Mucosa of descending colon (tissue), 3 donors: ENCODE results near the gene EFNB2. TPM values are rescaled to one million over a fixed set of nuclear protein-coding genes. Genes with fewer than 3 reads are reported as not detected.

Source experiments
- ATAC-seq: fragments of 200-7000 bp; cut with Tn5 transposase; one replicate; pipeline ENCODE4 v1.9.1; 2020; ENCODE audit warnings: mild to moderate bottlenecking, moderate library complexity
- DNase-seq, 3 donors: peaks; one replicate each; pipeline ENCODE4 v3.0.0-alpha.2; 2020
- H3K36me3 ChIP-seq: fragments of 200-600 bp; one replicate; pipeline ENCODE4 v1.8.0; 2021; ENCODE audit warnings: low read depth, mild to moderate bottlenecking
- H3K4me1 ChIP-seq: fragments of 200-600 bp; one replicate; pipeline ENCODE4 v1.8.0; 2021; ENCODE audit warnings: low read depth, mild to moderate bottlenecking
- H3K4me3 ChIP-seq: fragments of 200-600 bp; one replicate; pipeline ENCODE4 v1.8.0; 2021; ENCODE audit warnings: mild to moderate bottlenecking
- H3K9me3 ChIP-seq: fragments of 200-600 bp; one replicate; pipeline ENCODE4 v1.8.0; 2021; ENCODE audit warnings: mild to moderate bottlenecking
- intact Hi-C, 2 donors: fragments of 100-400 bp; cut with DNase I in 1 of 2; cut with micrococcal nuclease in 1 of 2; formaldehyde crosslinking; loops; one replicate each; pipeline versions ENCODE4 v1.11.0 to v1.11.1; 2022; cut with DNase I, micrococcal nuclease
- total RNA-seq, 3 donors: library from RNA; stranded (reverse); fragmentation: NEBNext Ultra II Directional in 2 of 3; extraction: Animal tissue kit (Norgen Biotek cat#: 25700) in 2 of 3; gene quantifications; one replicate each; pipeline versions ENCODE4 v1.2.1 to v1.2.4, GENCODE V29; 2021 to 2023
- TF ChIP-seq, protein P1 (sequence below): fragments of 200-600 bp; IDR thresholded peaks from one replicate; pipeline ENCODE4 v1.8.0; 2022; ENCODE audit warnings: antibody characterized with exemption, mild to moderate bottlenecking
- donor health status: DM: no; HTN: no; CAD: no; lungs with moderate emphysema.
- donor health status: DM: no; HTN: no; CAD: no.
- donor health status: DM: no; HTN: yes; CAD: no.

EFNB2 gene
- total RNA-seq, 3 donors from 2014 or later: 48.8 to 92.6 (median 82.3) TPM

DNA sequence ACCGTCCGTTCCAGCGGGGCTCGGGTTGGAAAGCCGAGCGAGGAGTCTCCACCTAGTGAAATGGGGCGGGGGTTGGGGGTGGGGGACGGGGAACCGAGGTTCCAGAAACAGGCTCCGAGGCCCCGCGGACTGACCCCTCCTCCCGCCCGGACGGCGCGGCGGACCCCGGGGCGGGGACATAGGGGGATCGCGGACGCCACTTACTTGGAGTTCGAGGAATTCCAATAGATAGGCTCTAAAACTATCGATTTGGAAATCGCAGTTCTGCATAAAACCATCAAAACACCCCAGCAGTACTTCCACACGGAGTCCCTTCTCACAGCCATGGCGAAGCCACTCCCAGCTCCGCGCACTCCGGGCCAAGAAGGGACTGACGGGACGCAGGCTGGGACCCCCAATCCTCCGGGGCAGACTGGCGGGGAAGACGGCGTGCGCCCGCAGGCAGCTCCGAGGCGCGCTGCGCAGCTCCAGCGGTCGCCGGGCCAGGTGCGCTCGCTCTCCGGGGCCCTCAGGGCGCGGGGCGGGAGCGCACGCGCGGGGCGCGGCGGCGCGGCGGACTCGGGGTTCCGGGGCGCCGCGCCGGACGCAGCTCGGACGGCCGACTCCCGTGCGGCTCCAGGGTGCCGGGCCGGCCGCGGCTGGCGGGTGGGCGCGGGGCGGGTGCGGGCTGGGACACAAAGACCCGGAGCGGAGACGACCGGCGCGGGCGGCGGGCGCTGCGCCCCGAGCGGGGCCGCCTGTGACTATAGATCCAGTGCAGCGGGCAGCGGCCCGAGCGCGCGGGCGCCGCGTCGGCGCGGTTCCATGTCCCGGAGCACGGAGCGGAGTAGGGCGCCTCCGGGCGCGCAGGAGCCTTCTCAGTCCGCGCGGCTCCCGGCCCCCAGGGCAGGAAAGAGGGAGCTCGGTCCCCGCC, 567 bp downstream of the EFNB2 start:
- DNase-seq (peak in 2 of 3 donors; percentile 65), ATAC-seq (peak; percentile 6)
- intact Hi-C loops: loop anchor here in 1 of 2 donors (5.0 kb wide), 1 partner anchor 438 kb away; no protein-coding TSS in a partner anchor
- H3K36me3 ChIP-seq: no peaks in the 10 kb centered on the region
- peaks cover 13% of the 10 kb centered on the region for H3K4me1 ChIP-seq
- no peaks in the 10 kb centered on the region for H3K9me3 ChIP-seq
- TF ChIP-seq, protein P1, sequence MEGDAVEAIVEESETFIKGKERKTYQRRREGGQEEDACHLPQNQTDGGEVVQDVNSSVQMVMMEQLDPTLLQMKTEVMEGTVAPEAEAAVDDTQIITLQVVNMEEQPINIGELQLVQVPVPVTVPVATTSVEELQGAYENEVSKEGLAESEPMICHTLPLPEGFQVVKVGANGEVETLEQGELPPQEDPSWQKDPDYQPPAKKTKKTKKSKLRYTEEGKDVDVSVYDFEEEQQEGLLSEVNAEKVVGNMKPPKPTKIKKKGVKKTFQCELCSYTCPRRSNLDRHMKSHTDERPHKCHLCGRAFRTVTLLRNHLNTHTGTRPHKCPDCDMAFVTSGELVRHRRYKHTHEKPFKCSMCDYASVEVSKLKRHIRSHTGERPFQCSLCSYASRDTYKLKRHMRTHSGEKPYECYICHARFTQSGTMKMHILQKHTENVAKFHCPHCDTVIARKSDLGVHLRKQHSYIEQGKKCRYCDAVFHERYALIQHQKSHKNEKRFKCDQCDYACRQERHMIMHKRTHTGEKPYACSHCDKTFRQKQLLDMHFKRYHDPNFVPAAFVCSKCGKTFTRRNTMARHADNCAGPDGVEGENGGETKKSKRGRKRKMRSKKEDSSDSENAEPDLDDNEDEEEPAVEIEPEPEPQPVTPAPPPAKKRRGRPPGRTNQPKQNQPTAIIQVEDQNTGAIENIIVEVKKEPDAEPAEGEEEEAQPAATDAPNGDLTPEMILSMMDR: no peak
- peak overlapping the region; percentile 77 for H3K4me3 ChIP-seq

DNA sequence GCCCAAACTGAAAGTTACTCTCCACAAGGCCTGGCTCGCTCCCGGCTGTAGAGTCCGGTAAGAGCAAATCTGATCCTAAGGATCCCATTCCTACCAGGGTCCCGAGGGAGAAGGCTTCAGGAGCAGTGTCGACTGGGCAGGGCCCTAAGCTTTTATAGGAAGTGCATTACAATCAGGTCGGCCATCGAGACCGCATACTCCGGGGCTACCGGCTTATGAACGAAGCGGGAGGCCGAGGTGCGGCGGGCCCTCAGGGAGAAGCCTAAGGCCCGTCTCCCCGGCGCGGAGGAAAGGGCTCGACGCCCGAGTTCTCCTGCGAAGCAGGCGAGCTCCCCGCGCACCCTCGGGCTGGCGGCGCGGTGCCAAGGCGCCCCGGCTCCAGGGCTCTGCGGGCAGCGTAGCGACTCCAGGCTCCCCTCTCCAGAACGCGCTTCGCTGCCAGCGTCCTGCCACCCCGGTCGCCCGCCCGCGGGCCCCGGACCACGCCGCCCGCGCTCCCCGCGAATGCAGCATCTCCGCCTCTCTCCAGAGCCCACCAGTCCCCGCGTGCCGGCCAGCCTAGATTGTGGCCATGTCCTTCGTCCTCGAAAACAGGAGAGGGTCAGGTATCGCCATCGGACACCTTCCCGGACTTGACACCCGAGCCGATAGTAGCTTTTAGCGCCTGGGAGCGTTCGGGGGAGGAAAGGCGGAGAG, 1.4 kb downstream of the EFNB2 start:
- peak; percentile 62 to 71 (median 63) for DNase-seq
- Histone ChIP-seq H3K4me3 (peak overlapping the region; percentile 77), H3K4me1 (peaks cover 21% of the 10 kb centered on the region), H3K36me3 (no peaks in the 10 kb centered on the region), H3K9me3 (no peaks in the 10 kb centered on the region)
- intact Hi-C loops: loop anchor here in 1 of 2 donors (5.0 kb wide), 1 partner anchor 437 kb away; no protein-coding TSS in a partner anchor
- TF ChIP-seq, protein P1: no peak
- ATAC-seq: peak; percentile 2

DNA sequence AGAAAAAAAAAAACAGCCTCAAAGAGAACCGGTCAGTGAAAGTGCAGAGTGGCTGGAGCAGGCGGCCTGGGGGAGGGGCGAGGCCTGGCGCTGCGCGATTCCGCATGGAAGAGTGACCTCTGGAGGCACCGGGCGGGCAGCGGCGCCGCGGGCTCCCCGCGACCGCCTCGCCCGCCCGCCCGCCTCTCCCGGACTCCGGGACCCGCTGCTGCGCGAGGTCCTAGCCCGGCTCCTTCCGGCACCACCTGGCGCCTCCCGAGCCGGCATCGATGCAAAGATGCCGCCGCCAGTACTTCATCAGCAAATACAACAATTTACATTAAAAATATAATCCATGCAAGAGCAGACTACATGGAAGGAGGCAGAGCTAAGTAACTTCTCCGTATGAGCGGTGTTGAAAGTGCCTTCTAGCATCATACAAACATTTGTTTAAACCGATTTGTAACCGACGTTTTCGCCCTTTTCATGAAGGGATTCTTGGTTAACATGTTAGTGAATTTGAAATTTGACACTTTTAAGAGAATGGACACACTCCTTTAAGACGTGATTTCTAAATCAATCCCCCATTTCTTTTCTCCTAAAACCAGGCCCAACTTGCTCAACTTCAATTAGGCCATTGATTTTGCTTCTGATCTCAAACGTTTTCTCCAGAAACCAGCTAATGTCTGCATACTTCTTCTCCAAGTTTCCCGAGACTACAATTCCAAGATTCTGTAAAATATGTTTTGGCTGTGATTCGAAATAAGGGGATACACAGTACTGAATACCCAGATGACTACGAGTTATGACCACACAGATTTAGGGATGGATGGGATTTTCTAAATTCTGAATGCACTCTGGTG, 2.1 kb downstream of the EFNB2 start:
- ATAC-seq (peak; percentile 58), DNase-seq (peak; percentile 89 to 92 (median 92))
- TF ChIP-seq, protein P1: peak; percentile 61
- no peaks in the 10 kb centered on the region for H3K9me3 ChIP-seq
- H3K4me3 ChIP-seq: peak overlapping the region; percentile 77
- no peaks in the 10 kb centered on the region for H3K36me3 ChIP-seq
- intact Hi-C loops: loop anchor here in 1 of 2 donors (5.0 kb wide), 1 partner anchor 436 kb away; no protein-coding TSS in a partner anchor
- peaks cover 27% of the 10 kb centered on the region for H3K4me1 ChIP-seq

DNA sequence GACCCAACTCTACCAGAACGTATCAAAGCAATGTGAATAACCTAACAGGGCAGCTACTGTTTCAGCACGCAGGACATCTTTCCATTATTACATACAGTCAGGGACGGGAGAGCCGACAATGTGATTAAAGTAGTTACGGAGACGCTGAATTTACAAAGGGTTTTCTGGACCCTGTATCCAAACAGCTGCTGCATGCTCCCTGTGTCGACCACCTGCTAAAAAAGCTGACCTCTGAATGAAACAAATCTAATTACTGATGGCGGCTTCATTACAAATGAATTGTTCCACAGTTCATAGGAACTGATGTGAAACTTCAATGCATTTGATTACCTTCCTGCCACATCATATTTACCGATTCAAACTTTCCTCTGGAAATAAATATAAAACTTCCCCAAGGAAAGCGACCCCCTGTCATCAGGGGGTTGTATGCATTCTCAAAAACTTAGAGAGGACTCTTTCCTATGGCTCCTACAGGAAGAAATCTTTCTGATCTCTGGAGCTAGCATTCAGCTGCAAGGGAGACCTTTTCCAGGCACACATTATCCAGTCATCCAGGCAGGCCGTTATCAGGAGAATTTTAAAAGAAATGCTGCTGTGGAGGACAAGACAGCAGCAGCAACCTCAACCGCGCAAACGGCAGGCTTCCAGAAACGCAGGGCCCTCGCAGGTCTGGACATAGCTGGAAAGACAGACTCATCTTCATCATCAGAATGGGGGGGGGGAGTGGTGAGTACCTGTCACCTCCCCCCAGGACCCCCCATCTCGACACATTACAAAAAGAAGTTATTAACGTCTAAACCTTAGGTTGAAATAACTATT, 3.1 kb downstream of the EFNB2 start:
- TF ChIP-seq, protein P1: no peak
- Histone ChIP-seq H3K9me3 (no peaks in the 10 kb centered on the region), H3K4me3 (no peak overlapping the region), H3K4me1 (peaks cover 36% of the 10 kb centered on the region), H3K36me3 (no peaks in the 10 kb centered on the region)
- DNase-seq (peak in 1 of 3 donors; percentile 46), ATAC-seq (no peak)
- intact Hi-C loops: loop anchor here in 1 of 2 donors (5.0 kb wide), 1 partner anchor 435 kb away; no protein-coding TSS in a partner anchor
